Neural crest cell (in vitro differentiated cells): ENCODE results near the gene SLC9A6. TPM values are rescaled to one million over a fixed set of nuclear protein-coding genes. Genes with fewer than 3 reads are reported as not detected.

Experiments used
- DNase-seq: peaks from one replicate; pipeline ENCODE4 v3.0.0; 2021; ENCODE audit warnings: low read depth, mixed read lengths, low spot score
- H3K27ac Mint-ChIP-seq: one replicate; pipeline ENCODE4 v1.8.0; 2021; ENCODE audit warnings: mild to moderate bottlenecking, mixed read lengths; ENCODE audit not compliant: unreplicated experiment
- H3K27me3 Mint-ChIP-seq: 2 replicates; pipeline ENCODE4 v1.8.0; 2021; ENCODE audit warnings: low read depth, mild to moderate bottlenecking, mixed read lengths
- H3K36me3 Mint-ChIP-seq: 2 replicates; pipeline ENCODE4 v1.8.0; 2021; ENCODE audit warnings: low read depth, mild to moderate bottlenecking, mixed read lengths
- H3K4me1 Mint-ChIP-seq: 2 replicates; pipeline ENCODE4 v1.8.0; 2021; ENCODE audit warnings: mixed read lengths
- H3K4me3 Mint-ChIP-seq: one replicate; pipeline ENCODE4 v1.8.0; 2021; ENCODE audit warnings: mild to moderate bottlenecking, mixed read lengths
- H3K9me3 Mint-ChIP-seq: 2 replicates; pipeline ENCODE4 v1.8.0; 2021; ENCODE audit warnings: mixed read lengths
- CTCF ChIP-seq: fragments of 200-600 bp; sonication (generic); conservative IDR thresholded peaks from 2 replicates; pipeline ENCODE4 v1.5.0; 2021; ENCODE audit warnings: antibody characterized with exemption, mild to moderate bottlenecking
- total RNA-seq: library from RNA; stranded (reverse); gene quantifications from 2 replicates; pipeline ENCODE4 v1.2.1, GENCODE V29; 2021

The SLC9A6 gene
- total RNA-seq, 1 donor from 2014 or later = 19.0 TPM

GRCh38 chrX:135973548-135974278, 11.5 kb upstream of the SLC9A6 start, which contains the start of gene MMGT1:
TSS of gene MMGT1 (minus strand) at chrX:135973988. CDS start at chrX:135973675, 313 bp downstream.
- H3K4me3 Mint-ChIP-seq = peak within 1 kb of the TSS; percentile 99
- peaks cover 2% of the 10 kb centered on the region for H3K9me3 Mint-ChIP-seq
- peak; percentile 61 for DNase-seq
- peak; percentile 9 for TF ChIP-seq CTCF
- H3K27ac Mint-ChIP-seq = peak within 1 kb of the TSS; percentile 100
- H3K4me1 Mint-ChIP-seq = peaks cover 19% of the 10 kb centered on the region
- no peaks in the 10 kb centered on the region for H3K36me3 Mint-ChIP-seq
- no peaks in the 10 kb centered on the region for H3K27me3 Mint-ChIP-seq

GRCh38 chrX:135974279-135974856, 10.9 kb upstream of the SLC9A6 start:
- peak overlapping the region; percentile 62 for H3K27ac Mint-ChIP-seq
- peaks cover 2% of the 10 kb centered on the region for H3K9me3 Mint-ChIP-seq
- peak overlapping the region; percentile 38 for H3K4me3 Mint-ChIP-seq
- no peak for TF ChIP-seq CTCF
- DNase-seq = peak; percentile 54
- H3K27me3 Mint-ChIP-seq = no peaks in the 10 kb centered on the region
- H3K4me1 Mint-ChIP-seq = peaks cover 19% of the 10 kb centered on the region
- H3K36me3 Mint-ChIP-seq = no peaks in the 10 kb centered on the region

DNA sequence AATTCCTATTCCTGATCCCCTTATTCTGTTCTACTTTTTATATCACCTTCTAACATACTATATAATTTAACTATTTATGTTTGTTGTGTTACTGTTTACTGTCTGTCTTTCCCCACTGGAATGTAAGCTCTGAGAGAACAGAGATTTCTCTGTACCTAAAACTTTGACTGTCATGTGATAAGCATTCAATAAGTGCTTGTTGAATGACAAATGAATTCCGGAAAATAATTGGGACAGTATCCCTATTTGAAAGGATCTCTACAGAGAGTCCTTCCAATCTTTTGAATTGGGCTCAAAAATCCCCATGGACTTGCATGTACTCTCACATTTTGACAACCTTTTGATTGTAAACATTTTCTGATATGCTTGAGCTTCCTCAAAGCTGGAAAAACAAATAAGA, 9.8 kb upstream of the SLC9A6 start:
- H3K4me3 Mint-ChIP-seq = peak overlapping the region; percentile 38
- no peak overlapping the region for H3K27ac Mint-ChIP-seq
- H3K36me3 Mint-ChIP-seq = no peaks in the 10 kb centered on the region
- peaks cover 19% of the 10 kb centered on the region for H3K4me1 Mint-ChIP-seq
- no peak for TF ChIP-seq CTCF
- H3K27me3 Mint-ChIP-seq = no peaks in the 10 kb centered on the region
- no peak for DNase-seq
- peaks cover 2% of the 10 kb centered on the region for H3K9me3 Mint-ChIP-seq

DNA sequence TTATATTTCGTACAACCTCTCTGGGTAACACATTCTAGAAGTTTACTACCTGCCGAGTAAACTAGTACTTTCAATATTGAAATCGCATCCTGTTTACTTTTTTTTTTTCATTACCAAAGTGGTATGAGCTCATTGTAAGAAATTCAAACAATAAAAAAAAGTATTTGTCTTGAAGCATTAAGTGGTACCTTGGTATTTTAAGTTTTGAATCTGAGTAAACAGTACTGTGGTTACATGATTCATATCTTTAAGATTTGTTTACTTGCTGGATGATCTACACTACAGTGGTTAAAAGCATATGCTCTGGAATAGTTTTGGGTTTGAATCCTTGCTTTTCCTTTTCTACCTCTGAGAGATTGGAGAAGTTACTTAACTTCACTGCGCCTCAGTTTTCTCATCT, 7.6 kb upstream of the SLC9A6 start:
- Mint-ChIP-seq H3K36me3 (no peaks in the 10 kb centered on the region), H3K4me3 (no peak overlapping the region), H3K27me3 (no peaks in the 10 kb centered on the region), H3K4me1 (peaks cover 14% of the 10 kb centered on the region), H3K9me3 (peaks cover 2% of the 10 kb centered on the region), H3K27ac (no peak overlapping the region)
- no peak for TF ChIP-seq CTCF
- DNase-seq = no peak

DNA sequence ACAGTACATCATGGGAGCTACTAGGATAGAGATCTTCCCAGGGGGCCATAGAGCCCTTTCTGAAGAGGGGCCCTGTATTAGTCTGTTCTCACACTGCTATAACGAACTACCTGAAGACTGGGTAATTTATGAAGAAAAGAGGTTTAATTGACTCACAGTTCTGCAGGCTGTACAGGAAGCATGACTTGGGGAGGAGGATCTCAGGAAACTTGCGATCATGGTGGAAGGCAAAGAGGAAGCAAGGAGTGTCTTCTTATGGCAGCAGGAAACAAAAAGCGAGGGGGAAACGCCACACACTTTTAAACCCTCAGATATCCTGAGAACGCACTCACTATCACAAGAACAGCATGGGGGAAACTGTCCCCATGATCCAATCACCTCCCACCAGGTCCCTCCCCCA, 4.2 kb upstream of the SLC9A6 start:
- no peaks in the 10 kb centered on the region for H3K36me3 Mint-ChIP-seq
- no peak overlapping the region for H3K27ac Mint-ChIP-seq
- no peaks in the 10 kb centered on the region for H3K27me3 Mint-ChIP-seq
- no peak for DNase-seq
- no peak overlapping the region for H3K4me3 Mint-ChIP-seq
- no peak for TF ChIP-seq CTCF
- H3K4me1 Mint-ChIP-seq = peaks cover 18% of the 10 kb centered on the region
- peaks cover 7% of the 10 kb centered on the region for H3K9me3 Mint-ChIP-seq
